ENCODE measurements around the gene ZNF497.
"Not testable (repeated sequence)": the region's sequence is repeated elsewhere in the genome, so short reads cannot be mapped to it uniquely, and the experiment has no call there.

Gene ZNF497

DNA sequence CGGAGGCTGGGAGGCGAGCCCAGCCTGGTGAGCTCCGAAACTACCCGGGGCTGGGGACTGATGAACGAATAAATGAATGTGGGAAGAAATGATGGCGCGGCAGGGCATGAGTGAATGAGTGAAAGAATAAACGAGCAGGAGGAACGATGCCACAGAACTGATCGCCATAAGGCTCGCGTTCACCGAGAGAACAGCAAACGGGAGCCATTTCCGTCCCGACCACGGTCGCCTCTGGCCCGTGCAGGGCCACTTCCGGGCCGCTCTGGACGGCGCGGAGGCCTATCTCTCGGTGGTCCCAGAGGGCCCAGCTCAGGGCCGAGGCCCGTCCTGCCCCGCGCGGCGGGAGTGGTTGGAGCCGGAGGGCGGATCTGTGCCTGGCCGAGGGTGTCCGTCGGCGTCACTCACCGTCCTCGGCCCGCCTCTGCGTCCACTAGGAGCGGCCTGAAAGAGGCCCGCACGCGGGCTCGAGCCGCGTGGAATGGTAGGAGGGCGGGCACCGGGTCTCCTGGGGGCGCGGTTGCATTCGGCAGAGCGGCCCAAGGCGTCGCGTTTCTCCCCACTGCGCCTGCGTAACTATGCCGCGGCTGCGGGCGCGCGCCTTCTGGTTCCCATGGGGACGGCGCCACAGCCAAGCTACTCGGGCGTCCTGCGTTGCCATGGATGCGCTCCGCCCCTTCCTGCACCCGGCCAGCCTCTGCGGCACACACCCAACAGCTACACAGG is at the start of gene ZNF497:
Gene ZNF497 (minus strand): TSS at position 480 of the 723 bp plus-strand sequence. CDS start 5,116 bp downstream, outside the sequence.
- DNase-seq (ENCODE audit: low read depth): peak; percentile 91

DNA sequence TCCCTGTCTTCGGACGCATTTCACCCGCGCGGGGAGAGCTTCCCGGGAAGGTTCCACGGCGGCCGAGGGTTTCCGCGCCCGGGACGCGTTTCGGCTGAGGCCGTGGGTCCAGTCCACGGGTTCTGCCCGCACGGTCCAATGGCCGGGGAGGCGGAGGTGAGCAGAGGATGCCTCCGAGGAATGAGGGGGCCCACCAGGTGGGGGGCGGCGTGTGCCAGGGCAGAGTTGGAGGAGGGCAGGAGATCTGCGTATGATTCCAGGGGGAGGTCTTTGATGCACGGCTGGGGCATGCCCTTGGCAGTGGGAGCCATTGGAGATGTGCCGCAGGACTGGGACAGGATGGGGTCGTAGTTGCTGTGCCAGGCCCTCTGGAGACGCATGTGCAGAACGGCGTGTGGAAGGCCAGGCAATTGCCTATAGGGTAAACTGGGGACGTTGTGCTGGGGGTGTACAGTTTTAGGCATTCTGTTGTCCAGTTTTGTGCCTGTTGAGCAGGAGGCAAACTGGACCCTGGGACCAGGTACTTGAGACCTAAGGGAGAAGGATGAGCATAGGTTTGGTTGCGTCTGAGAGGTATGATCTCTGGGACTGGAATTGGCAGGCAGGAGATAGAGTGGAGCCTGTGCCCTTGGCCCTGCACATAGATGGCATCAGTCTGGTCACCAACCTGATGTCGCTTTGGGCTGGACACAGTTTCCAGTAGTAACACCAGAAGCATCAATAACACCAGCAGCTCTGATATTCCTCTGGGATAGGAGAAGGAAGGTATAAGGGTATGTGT is 46.6 kb upstream of the ZNF497 start:
- peak; percentile 50 for DNase-seq (ENCODE audit: low read depth)

GRCh38 chr19:58408152-58409009 is 45.8 kb upstream of the ZNF497 start, which contains the start of gene ZNF584:
Gene ZNF584, plus strand, starts transcription at chr19:58408649. Its CDS starts 499 bp downstream, at chr19:58409148.
- peak; percentile 91 for DNase-seq (ENCODE audit: low read depth)

DNA sequence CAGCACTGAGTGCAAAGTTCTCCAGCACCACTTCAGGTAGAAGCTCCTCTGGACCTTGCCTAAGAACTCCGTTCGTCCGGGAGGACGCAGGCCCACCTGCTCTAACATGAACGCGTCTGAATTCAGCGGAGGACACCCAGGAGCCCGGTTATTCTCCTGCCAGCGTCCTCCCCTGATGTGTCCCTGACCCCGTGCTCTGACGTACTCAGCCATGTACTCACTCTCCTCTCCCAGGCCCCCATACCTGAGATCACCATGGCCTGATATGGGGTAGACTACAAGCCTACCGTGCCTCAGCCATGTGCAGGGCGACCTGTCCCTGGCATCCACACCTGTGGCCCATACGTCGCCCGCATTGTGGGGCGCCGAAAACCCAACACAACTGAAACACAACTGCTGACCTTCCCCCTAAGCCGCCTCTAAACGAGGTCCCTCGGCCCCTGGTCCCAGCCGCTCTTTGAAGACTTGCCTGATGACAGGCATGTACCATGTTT is 45.2 kb upstream of the ZNF497 start:
- DNase-seq (ENCODE audit: low read depth): peak; percentile 23

- DNase-seq (ENCODE audit: low read depth): peak; percentile 38
These were observed 44.5 kb upstream of the ZNF497 start for GRCh38 chr19:58406818-58407657.

DNA sequence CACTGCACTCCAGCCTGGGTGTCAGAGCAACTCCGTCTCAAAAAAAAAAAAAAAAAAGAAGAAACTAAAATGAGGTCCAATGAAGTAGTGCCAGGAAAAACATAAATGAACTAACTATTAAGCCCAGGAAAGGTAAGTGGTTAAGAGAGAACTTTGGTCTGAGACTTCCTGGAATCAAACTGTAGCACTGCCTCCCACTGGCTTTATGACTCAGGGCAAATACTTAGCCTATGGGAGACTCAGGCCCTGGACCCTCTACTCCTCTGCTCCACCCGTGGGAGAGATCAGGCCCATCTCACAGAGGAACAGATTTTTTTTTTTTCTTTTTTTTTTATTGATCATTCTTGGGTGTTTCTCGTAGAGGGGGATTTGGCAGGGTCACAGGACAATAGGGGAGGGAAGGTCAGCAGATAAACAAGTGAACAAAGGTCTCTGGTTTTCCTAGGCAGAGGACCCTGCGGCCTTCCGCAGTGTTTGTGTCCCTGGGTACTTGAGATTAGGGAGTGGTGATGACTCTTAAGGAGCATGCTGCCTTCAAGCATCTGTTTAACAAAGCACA is 41.4 kb upstream of the ZNF497 start:
- DNase-seq (ENCODE audit: low read depth): not testable (repeated sequence)

GRCh38 chr19:58401840-58402421 is 39.4 kb upstream of the ZNF497 start:
- no peak for DNase-seq (ENCODE audit: low read depth)

- DNase-seq (ENCODE audit: low read depth): peak; percentile 96
These were observed 38.6 kb upstream of the ZNF497 start for GRCh38 chr19:58400916-58401839.

DNA sequence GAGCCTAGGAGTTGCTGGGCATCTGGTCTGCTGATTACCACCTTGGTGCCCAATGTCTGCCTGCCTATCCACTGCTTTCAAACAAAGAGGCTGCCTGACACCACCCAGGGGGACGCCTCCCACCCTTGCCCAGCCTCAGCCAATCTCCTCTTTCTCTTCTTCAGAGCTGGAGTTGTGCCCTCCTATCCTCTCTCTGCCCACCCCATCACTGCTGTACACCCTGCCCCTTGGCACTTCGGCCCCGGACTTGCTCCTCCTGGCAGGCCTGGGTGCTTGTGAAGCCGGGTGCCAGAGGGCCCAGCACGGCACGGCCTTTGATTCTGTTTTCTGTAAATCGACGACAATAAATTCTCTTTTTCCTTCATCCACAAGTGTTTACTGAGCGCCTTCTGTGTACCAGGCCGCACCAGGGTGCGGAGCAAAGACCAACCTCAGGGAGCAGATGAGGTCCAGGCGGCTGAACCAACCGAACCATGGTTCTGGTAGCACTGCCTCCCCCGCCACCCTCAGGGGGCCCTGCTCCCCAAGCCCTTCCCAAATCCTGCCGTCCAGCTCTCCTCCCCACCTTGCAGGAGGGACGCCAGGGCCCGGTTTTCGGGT is 37.9 kb upstream of the ZNF497 start:
- no peak for DNase-seq (ENCODE audit: low read depth)

- DNase-seq (ENCODE audit: low read depth): no peak
These were observed 37.4 kb upstream of the ZNF497 start for GRCh38 chr19:58399903-58400302.

GRCh38 chr19:58398545-58398944 is 36.0 kb upstream of the ZNF497 start:
- no peak for DNase-seq (ENCODE audit: low read depth)

DNA sequence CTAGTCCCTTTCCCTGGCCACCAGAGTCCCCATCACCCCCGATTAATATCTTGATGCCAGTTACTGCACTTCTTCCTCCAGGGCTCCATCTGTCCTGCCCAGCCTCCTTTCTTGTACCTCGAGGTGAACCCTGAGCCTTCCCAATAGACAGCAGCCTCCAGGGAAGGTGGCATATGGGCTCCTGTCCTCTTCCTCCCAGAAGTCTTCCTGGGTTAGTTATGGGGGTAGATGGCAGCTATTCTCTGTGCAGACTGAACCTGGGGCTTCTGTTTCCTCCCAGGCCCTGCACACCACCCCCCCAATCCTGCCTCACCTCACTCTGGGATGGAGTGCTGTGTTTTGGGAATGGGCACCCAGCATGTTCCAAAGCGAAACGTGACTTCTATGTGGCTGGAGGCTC is 35.5 kb upstream of the ZNF497 start:
- no peak for DNase-seq (ENCODE audit: low read depth)

DNA sequence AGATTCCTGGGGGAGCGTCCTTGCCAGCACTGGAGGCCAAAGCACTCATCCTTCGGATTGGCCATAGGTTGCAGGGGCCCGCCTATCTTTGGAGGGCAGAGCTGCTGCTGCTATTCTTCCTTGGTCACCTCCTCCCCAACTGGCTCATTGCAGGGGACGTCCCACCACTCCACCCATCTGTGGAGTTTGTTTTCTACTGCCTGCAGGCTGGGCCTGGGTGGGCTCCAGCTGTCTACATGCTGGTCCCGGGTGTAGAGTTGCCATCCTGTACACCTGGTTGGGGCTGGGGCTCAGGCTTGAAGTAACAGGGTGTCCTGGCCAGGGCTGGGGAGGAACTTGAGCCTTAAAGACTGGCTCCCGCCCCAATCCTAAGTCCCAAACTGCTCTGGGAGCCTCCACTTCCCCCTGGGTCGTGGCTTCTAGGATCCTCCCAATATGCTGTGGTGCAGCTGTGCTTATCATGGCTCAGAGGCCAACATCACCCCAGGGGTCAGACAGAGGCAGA is 35.0 kb upstream of the ZNF497 start:
- DNase-seq (ENCODE audit: low read depth): no peak

DNA sequence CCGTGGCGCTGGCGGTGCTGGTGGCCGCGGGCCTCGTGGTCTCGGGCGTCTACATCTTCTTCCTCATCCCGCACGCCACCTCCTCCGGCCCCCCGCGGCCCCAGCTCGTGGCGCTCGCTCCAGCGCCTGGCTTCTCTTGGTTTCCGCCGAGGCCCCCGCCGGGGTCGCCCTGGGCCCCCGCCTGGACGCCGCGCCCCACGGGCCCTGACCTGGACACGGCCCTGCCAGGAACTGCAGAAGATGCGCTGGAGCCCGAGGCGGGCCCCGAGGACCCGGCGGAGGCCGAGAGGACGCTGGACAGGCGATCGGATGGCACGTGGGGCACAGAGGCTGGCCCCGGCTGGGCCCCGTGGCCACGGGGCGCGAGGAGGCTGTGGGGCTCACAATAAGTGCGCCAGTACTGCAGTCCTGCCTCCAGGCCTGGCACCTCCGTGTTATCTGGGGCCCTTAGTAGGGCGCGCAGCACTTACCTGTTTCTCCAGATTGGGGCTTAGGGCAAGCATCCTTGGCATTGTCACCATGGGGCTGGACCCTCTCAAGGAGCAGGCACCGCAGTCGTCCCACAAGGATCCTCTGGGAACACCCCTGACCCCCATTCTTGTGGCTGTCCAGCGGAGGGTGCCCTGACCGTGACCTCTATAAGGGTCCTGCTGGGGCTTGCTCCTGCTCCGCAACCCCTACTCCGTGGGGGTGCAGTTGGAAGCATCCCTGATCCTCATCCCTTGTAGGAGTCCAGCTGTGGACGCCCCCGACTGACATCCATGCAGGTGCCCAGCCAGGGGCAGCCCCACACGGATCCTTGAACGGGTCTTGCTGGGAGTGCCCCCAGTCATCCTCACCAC is 34.4 kb upstream of the ZNF497 start:
- no peak for DNase-seq (ENCODE audit: low read depth)

DNA sequence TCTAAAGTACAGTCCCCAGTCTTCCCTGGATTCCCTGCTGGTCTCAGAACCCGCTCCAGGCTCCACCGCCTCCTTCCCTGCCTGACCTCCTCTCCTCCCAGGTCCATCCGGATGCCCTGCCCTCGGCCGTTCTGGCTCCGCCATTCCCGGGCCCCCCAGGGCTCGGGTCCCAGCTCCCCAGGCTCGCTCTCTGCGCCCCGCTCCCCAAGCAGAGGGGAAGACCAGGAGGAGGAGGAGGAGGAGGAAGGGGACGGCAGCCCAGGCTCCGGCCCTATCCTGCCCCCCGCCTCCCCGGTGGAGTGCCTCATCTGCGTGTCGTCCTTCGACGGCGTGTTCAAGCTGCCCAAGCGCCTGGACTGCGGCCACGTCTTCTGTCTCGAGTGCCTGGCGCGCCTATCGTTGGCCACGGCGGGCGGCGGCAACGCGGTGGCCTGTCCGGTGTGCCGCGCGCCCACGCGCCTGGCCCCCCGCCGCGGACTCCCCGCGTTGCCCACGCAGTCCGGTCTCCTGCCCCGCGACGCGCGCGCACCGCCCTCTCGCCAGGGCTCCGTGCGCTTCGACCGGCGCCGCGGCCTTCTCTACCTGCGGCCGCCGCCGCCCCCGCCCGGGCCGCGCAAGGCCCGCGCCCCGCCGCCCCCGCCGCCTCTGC is 33.6 kb upstream of the ZNF497 start:
- no peak for DNase-seq (ENCODE audit: low read depth)

DNA sequence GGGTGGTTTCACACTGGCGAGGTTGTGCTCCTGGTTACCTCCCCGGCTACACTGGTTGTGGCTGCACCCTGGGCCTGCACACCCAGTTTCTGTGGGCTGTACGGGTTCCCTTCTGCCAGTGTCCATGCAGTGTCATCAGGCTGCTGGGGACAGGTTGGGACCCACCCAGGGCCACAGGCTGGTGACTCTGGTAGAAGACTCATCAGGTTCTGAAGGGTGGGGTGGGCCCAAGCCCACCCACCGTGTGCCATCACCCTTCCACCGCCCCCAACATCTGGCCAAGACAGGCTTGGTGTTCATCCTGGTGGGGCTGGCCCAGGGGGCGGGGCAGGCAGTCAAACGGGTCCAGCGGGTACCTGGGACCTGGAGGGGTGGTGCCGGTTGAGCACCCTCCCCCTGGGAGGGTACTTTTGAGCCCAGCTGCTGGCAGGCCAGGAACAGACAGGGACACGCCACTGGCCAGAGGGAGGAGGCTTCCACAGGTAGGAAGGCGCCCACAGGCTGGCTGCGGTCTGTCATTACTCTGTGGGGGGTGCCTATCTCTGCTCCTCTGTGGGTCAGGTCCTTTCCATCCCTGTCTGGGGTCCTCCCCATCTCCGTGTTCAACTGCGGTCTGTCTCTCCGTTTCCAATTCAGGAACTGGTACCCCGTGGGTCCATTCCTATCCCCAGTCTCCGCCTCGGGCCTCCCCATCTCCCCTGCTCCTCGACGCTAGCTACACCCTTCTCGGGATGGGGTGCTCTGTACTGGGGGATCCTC is 32.8 kb upstream of the ZNF497 start, which contains the start of gene RNF225:
Gene RNF225 (plus strand): TSS at position 437 of the 759 bp plus-strand sequence. CDS start 434 bp downstream, outside the sequence.
- DNase-seq (ENCODE audit: low read depth): no peak

All from ELR (cell line).